Measurements from ENCODE around the gene INTS11. TPM values are rescaled to one million over a fixed set of nuclear protein-coding genes. Genes with fewer than 3 reads are reported as not detected.

INTS11 gene
- total and polyA plus RNA-seq, 10 of the 15 experiments (the other 5 are each of a cell fraction or from before 2014, with no cell fraction given), result 2.5 to 117 (median 77.7) TPM

GRCh38 chr1:1299686-1300351, 24.6 kb downstream of the INTS11 start:
- H3K4me3 ChIP-seq, result no peak overlapping the region
- POLR2A ChIA-PET, result no interaction called here
- FAIRE-seq, result peak; percentile 35
- SMC1A ChIA-PET (ENCODE audit: uncharacterized antibody, unreplicated experiment), result no interaction called here
- 72% methylated on average over 20 of the region's 22 CpGs for WGBS (ENCODE audit: insufficient coverage, insufficient replicate concordance, low lambda C conversion rate, missing lambda C conversion rate)
- CTCF ChIA-PET, result interaction anchor here (1.0 to 1.2 kb wide), 2 partner anchors 36 to 267 kb away, joined by 3 to 4 read pairs; no protein-coding TSS in a partner anchor
- no peak overlapping the region for H2AFZ ChIP-seq (ENCODE audit: control insufficient read depth, low read depth, low read length)
- in situ Hi-C loops (cut with MboI) (no loop called here), intact Hi-C loops (cut with micrococcal nuclease; ENCODE audit: unreplicated experiment) (no loop called here)
- peak; percentile 86 for ATAC-seq
- H4K20me1 ChIP-seq (ENCODE audit: control insufficient read depth, insufficient read depth), result no peaks in the 10 kb centered on the region
- H3K9ac ChIP-seq (ENCODE audit: control insufficient read depth, insufficient read depth, low read length), result no peak overlapping the region
- H3K79me2 ChIP-seq (ENCODE audit: control insufficient read depth, insufficient read depth, low read length), result no peaks in the 10 kb centered on the region; the same call in 1 of the 2 replicates
- H3K36me3 ChIP-seq (ENCODE audit: control insufficient read depth in 2 of 2, insufficient read depth in 2 of 2, low read length in 1 of 2), result no peaks in the 10 kb centered on the region
- TF ChIP-seq SMARCA5 (IDR thresholded peaks at IDR 0.05) (no peak), FOXK2 (IDR thresholded peaks at IDR 0.05) (no peak), REST (IDR thresholded peaks at IDR 0.05; ENCODE audit: low read depth, low read length) (no peak), SMAD5 (IDR thresholded peaks at IDR 0.05; ENCODE audit: low read depth) (no peak)
- TF ChIP-seq, protein P1, sequence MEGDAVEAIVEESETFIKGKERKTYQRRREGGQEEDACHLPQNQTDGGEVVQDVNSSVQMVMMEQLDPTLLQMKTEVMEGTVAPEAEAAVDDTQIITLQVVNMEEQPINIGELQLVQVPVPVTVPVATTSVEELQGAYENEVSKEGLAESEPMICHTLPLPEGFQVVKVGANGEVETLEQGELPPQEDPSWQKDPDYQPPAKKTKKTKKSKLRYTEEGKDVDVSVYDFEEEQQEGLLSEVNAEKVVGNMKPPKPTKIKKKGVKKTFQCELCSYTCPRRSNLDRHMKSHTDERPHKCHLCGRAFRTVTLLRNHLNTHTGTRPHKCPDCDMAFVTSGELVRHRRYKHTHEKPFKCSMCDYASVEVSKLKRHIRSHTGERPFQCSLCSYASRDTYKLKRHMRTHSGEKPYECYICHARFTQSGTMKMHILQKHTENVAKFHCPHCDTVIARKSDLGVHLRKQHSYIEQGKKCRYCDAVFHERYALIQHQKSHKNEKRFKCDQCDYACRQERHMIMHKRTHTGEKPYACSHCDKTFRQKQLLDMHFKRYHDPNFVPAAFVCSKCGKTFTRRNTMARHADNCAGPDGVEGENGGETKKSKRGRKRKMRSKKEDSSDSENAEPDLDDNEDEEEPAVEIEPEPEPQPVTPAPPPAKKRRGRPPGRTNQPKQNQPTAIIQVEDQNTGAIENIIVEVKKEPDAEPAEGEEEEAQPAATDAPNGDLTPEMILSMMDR (IDR thresholded peaks at IDR 0.05 in 2 of 3, conservative IDR thresholded peaks at IDR 0.05 in 1 of 3; ENCODE audit: control insufficient read depth in 2 of 3, extremely low read depth in 1 of 3, insufficient read depth in 1 of 3, low read depth in 3 of 3, low read length in 3 of 3), result peak; percentile 51 to 72 (median 55)
- no peaks in the 10 kb centered on the region for H3K9me3 ChIP-seq (replicated peaks; ENCODE audit: control insufficient read depth, insufficient read depth, low read length)
- no peaks in the 10 kb centered on the region for H3K27me3 ChIP-seq (replicated peaks in 1 of 2; ENCODE audit: control insufficient read depth in 2 of 2, insufficient read depth in 2 of 2, low read length in 1 of 2)
- BruUV-seq (replicated peaks), result no TSS peak
- no peak for DNase-seq (ENCODE audit: low read depth, low spot score)
- RAD21 ChIA-PET (ENCODE audit: unreplicated experiment), result no interaction called here
- H3K4me1 ChIP-seq (ENCODE audit: control insufficient read depth, insufficient read depth, low read length), result peaks cover 3% of the 10 kb centered on the region
- H3K27ac ChIP-seq (ENCODE audit: control insufficient read depth, insufficient read depth), result no peak overlapping the region
- no peak overlapping the region for H3K4me2 ChIP-seq (ENCODE audit: control insufficient read depth, insufficient read depth)
